ENCODE data around the gene TENM4.

- no peak for TF ChIP-seq RXRA (IDR thresholded peaks at IDR 0.05)
- TF ChIP-seq, protein P1, sequence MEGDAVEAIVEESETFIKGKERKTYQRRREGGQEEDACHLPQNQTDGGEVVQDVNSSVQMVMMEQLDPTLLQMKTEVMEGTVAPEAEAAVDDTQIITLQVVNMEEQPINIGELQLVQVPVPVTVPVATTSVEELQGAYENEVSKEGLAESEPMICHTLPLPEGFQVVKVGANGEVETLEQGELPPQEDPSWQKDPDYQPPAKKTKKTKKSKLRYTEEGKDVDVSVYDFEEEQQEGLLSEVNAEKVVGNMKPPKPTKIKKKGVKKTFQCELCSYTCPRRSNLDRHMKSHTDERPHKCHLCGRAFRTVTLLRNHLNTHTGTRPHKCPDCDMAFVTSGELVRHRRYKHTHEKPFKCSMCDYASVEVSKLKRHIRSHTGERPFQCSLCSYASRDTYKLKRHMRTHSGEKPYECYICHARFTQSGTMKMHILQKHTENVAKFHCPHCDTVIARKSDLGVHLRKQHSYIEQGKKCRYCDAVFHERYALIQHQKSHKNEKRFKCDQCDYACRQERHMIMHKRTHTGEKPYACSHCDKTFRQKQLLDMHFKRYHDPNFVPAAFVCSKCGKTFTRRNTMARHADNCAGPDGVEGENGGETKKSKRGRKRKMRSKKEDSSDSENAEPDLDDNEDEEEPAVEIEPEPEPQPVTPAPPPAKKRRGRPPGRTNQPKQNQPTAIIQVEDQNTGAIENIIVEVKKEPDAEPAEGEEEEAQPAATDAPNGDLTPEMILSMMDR (IDR thresholded peaks at IDR 0.05; ENCODE audit: low read depth, low read length, missing input control), result no peak
- no peak for TF ChIP-seq YY1 (IDR thresholded peaks at IDR 0.05)
- TF ChIP-seq NR2F2 (IDR thresholded peaks at IDR 0.05), result no peak
- TF ChIP-seq JUND (IDR thresholded peaks at IDR 0.05), result no peak
- no peak for TF ChIP-seq SP1 (IDR thresholded peaks at IDR 0.05)
- TF ChIP-seq MAX (IDR thresholded peaks at IDR 0.05), result no peak
- TF ChIP-seq, protein P2, sequence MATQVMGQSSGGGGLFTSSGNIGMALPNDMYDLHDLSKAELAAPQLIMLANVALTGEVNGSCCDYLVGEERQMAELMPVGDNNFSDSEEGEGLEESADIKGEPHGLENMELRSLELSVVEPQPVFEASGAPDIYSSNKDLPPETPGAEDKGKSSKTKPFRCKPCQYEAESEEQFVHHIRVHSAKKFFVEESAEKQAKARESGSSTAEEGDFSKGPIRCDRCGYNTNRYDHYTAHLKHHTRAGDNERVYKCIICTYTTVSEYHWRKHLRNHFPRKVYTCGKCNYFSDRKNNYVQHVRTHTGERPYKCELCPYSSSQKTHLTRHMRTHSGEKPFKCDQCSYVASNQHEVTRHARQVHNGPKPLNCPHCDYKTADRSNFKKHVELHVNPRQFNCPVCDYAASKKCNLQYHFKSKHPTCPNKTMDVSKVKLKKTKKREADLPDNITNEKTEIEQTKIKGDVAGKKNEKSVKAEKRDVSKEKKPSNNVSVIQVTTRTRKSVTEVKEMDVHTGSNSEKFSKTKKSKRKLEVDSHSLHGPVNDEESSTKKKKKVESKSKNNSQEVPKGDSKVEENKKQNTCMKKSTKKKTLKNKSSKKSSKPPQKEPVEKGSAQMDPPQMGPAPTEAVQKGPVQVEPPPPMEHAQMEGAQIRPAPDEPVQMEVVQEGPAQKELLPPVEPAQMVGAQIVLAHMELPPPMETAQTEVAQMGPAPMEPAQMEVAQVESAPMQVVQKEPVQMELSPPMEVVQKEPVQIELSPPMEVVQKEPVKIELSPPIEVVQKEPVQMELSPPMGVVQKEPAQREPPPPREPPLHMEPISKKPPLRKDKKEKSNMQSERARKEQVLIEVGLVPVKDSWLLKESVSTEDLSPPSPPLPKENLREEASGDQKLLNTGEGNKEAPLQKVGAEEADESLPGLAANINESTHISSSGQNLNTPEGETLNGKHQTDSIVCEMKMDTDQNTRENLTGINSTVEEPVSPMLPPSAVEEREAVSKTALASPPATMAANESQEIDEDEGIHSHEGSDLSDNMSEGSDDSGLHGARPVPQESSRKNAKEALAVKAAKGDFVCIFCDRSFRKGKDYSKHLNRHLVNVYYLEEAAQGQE (IDR thresholded peaks at IDR 0.05), result no peak
- no peak for TF ChIP-seq RAD21 (IDR thresholded peaks at IDR 0.05)
- no peak for TF ChIP-seq TAF1 (conservative IDR thresholded peaks at IDR 0.05)
- no peak for TF ChIP-seq ZBTB33 (IDR thresholded peaks at IDR 0.05)
- TF ChIP-seq EGR1 (IDR thresholded peaks at IDR 0.05; ENCODE audit: low read depth in 2 of 2), result no peak
These were observed 196.5 kb downstream of the TENM4 start for GRCh38 chr11:79244241-79244772.
